GM18873 (cell line): ENCODE measurements around the gene TSPAN4.

Experiments used
- ATAC-seq: cut with Tn5 transposase; IDR thresholded peaks from one replicate; pipeline ENCODE4 v1.9.1; 2021; ENCODE audit warnings: mild to moderate bottlenecking, moderate library complexity, moderate number of reproducible peaks; ENCODE audit not compliant: unreplicated experiment, low FRiP score

Gene TSPAN4

GRCh38 chr11:900545-900944 lies 57.9 kb downstream of the TSPAN4 start:
- ATAC-seq, result no peak

GRCh38 chr11:901452-902061 lies 58.9 kb downstream of the TSPAN4 start:
- no peak for ATAC-seq

GRCh38 chr11:904380-904779 lies 61.7 kb downstream of the TSPAN4 start:
- ATAC-seq, result no peak

- no peak for ATAC-seq
Measured at GRCh38 chr11:905952-906351, 63.3 kb downstream of the TSPAN4 start.

- no peak for ATAC-seq
Measured at GRCh38 chr11:907668-908067, 65.0 kb downstream of the TSPAN4 start.

- ATAC-seq, result no peak
Measured at GRCh38 chr11:908273-908672, 65.6 kb downstream of the TSPAN4 start.

GRCh38 chr11:909406-909805 lies 66.8 kb downstream of the TSPAN4 start:
- no peak for ATAC-seq

GRCh38 chr11:910044-910588 lies 67.5 kb downstream of the TSPAN4 start:
- no peak for ATAC-seq

- peak; percentile 59 for ATAC-seq
Measured at GRCh38 chr11:910589-911030, 68.0 kb downstream of the TSPAN4 start, which contains the start of gene CHID1. Gene CHID1 (minus strand): TSS chr11:910810. CDS start chr11:904816, 5,994 bp downstream.

- ATAC-seq, result peak; percentile 15
Measured at GRCh38 chr11:911031-911889, 68.6 kb downstream of the TSPAN4 start.

- no peak for ATAC-seq
Measured at GRCh38 chr11:911890-912219, 69.2 kb downstream of the TSPAN4 start.

GRCh38 chr11:912266-912665 lies 69.6 kb downstream of the TSPAN4 start:
- no peak for ATAC-seq

- ATAC-seq, result no peak
Measured at GRCh38 chr11:913043-913442, 70.4 kb downstream of the TSPAN4 start.

- no peak for ATAC-seq
Measured at GRCh38 chr11:914204-914603, 71.6 kb downstream of the TSPAN4 start.

GRCh38 chr11:914747-915501 lies 72.3 kb downstream of the TSPAN4 start:
- no peak for ATAC-seq
